Measurements from ENCODE around the gene CDH26. TPM values are rescaled to one million over a fixed set of nuclear protein-coding genes. Genes with fewer than 3 reads are reported as not detected.
A peak's percentile ranks its signal among the peaks of the same experiment; 100 is the strongest.

CDH26 gene
- total and polyA plus RNA-seq, 9 of the 15 experiments (the other 6 are each of a cell fraction or from before 2014, with no cell fraction given), result 0.07 to 0.13 (median 0.10) TPM; not detected in 4

DNA sequence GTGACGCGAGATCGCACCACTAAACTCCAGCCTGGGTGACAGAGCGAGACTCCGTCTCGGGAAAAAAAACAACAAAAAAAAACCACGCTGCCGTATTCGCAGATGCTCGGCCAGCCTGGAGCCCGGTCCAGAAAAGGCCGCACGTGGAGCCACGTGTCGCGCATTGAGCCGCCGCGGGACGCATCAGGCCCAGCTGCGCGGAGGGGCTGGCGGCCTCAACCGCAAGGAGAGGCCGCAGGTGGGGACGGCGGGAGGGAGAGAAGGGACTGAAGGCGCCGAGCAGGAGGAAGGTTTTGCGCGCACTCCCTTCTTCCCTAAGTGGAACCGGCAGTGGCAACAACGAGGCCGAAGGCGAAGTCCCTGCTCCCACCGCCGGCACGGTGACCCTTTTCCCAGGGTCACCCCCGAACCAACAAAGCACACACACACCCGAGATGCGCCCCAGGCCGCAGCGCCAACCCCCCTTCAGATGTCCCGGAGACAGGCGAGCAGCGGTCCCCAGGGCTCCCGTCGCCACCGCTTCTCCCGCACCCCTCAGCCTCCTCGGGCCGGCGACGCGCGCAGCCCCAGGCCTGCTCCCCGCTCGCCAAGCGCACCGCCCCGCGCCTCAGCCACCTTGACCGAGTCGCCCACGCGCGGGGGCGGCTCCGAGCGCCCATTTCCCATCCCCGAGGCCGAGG is 25.5 kb upstream of the CDH26 start:
- POLR2A ChIA-PET, result no interaction called here
- H3K9me1 ChIP-seq (ENCODE audit: control insufficient read depth, insufficient read depth, low read length), result no peaks in the 10 kb centered on the region
- no peak overlapping the region for H3K4me3 ChIP-seq
- 98% methylated on average over 11 of the region's 72 CpGs for WGBS (ENCODE audit: insufficient coverage, low coverage, missing lambda C conversion rate)
- no peaks in the 10 kb centered on the region for H3K36me3 ChIP-seq (ENCODE audit: control insufficient read depth, insufficient read depth, low read length)
- peak overlapping the region; percentile 62; the same call in 1 of the 2 replicates for H2AFZ ChIP-seq (ENCODE audit: low read depth, low read length)
- in situ Hi-C loops (cut with MboI), result no loop called here
- no peaks in the 10 kb centered on the region for H3K9me3 ChIP-seq (replicated peaks; ENCODE audit: control insufficient read depth, insufficient read depth, low read depth, low read length)
- no peaks in the 10 kb centered on the region for H3K79me2 ChIP-seq (ENCODE audit: control insufficient read depth, insufficient read depth, low read length)
- H3K4me1 ChIP-seq (replicated peaks in 1 of 2; ENCODE audit: control insufficient read depth in 2 of 2, insufficient read depth in 2 of 2, low read length in 2 of 2), result peaks cover 0 to 19% of the 10 kb centered on the region in 2 experiments; a peak in 2 of 5 replicates
- ATAC-seq, result no peak
- intact Hi-C loops (cut with micrococcal nuclease), result no loop called here
- no peaks in the 10 kb centered on the region for H3K27me3 ChIP-seq (ENCODE audit: control insufficient read depth in 2 of 2, insufficient read depth in 2 of 2, low read length in 2 of 2)
- H3K9ac ChIP-seq (ENCODE audit: insufficient read depth in 1 of 2, low read depth in 2 of 2, low read length in 2 of 2), result no peak overlapping the region
- no peak overlapping the region for H3K27ac ChIP-seq (ENCODE audit: extremely low read depth, low read depth, low read length)
- no peak overlapping the region for H3K4me2 ChIP-seq (ENCODE audit: insufficient read depth, low read length)
- no peak for DNase-seq (ENCODE audit: extremely low read depth in 1 of 4, low spot score in 3 of 4)
- no peaks in the 10 kb centered on the region for H4K20me1 ChIP-seq (replicated peaks; ENCODE audit: control insufficient read depth, insufficient read depth, low read length)
- FAIRE-seq, result no peak
- BruUV-seq (replicated peaks), result no TSS peak
- CTCF ChIA-PET (ENCODE audit: low intra/inter-chr PET ratio), result no interaction called here
- TF ChIP-seq KLF10 (CRISPR knock-in tag; IDR thresholded peaks at IDR 0.05) (no peak), CHD7 (IDR thresholded peaks at IDR 0.05; ENCODE audit: low read depth, low read length) (no peak), NFRKB (IDR thresholded peaks at IDR 0.05; ENCODE audit: low read depth) (no peak), ZNF24 (IDR thresholded peaks at IDR 0.05) (no peak), CAMTA2 (CRISPR knock-in tag; conservative IDR thresholded peaks at IDR 0.05) (no peak), CREM (IDR thresholded peaks at IDR 0.05; ENCODE audit: low read depth) (no peak), SRSF7 (optimal IDR thresholded peaks at IDR 0.05; ENCODE audit: low read depth, low read length) (no peak), E2F3 (CRISPR knock-in tag; IDR thresholded peaks at IDR 0.05) (no peak), HDGF (IDR thresholded peaks at IDR 0.05) (no peak), ZNF655 (CRISPR knock-in tag; IDR thresholded peaks at IDR 0.05) (no peak)
- TF ChIP-seq, protein P1, sequence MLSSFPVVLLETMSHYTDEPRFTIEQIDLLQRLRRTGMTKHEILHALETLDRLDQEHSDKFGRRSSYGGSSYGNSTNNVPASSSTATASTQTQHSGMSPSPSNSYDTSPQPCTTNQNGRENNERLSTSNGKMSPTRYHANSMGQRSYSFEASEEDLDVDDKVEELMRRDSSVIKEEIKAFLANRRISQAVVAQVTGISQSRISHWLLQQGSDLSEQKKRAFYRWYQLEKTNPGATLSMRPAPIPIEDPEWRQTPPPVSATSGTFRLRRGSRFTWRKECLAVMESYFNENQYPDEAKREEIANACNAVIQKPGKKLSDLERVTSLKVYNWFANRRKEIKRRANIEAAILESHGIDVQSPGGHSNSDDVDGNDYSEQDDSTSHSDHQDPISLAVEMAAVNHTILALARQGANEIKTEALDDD (IDR thresholded peaks at IDR 0.05), result no peak
